HepG2 (cell line): ENCODE data around the gene DEPDC5. TPM values are rescaled to one million over a fixed set of nuclear protein-coding genes. Genes with fewer than 3 reads are reported as not detected.

Experiments used
- ARID4A ChIP-seq: sonication (generic); formaldehyde crosslinking; IDR thresholded peaks from 2 replicates; pipeline ENCODE4 v1.5.0; 2020; ENCODE audit warnings: mild to moderate bottlenecking, missing genetic modification reagents, borderline replicate concordance
- CBFB ChIP-seq: sonication (generic); formaldehyde crosslinking; IDR thresholded peaks from 2 replicates; pipeline ENCODE4 v1.4.0; 2020; ENCODE audit warnings: missing genetic modification reagents
- EED ChIP-seq: sonication (generic); formaldehyde crosslinking; IDR thresholded peaks from 2 replicates; pipeline ENCODE4 v1.5.0; 2020; ENCODE audit warnings: mild to moderate bottlenecking, missing genetic modification reagents
- ELK4 ChIP-seq: sonication (generic); formaldehyde crosslinking; IDR thresholded peaks from 2 replicates; pipeline ENCODE4 v1.9.0; 2021; ENCODE audit warnings: missing genetic modification reagents, borderline replicate concordance
- HOXA9 ChIP-seq: sonication (generic); formaldehyde crosslinking; IDR thresholded peaks from 2 replicates; pipeline ENCODE4 v1.8.1; 2022; ENCODE audit warnings: missing genetic modification reagents, mild to moderate bottlenecking, moderate library complexity, borderline replicate concordance
- JUNB ChIP-seq: sonication (generic); formaldehyde crosslinking; IDR thresholded peaks from 2 replicates; pipeline ENCODE4 v1.8.0; 2022; ENCODE audit warnings: missing genetic modification reagents, mild to moderate bottlenecking, borderline replicate concordance
- KAT2B ChIP-seq: fragments of 150-350 bp; IDR thresholded peaks from 2 replicates; pipeline ENCODE4 v1.6.1; 2014; ENCODE audit warnings: low read depth, low read length, borderline replicate concordance
- KMT2A ChIP-seq: sonication (generic); formaldehyde crosslinking; IDR thresholded peaks from 2 replicates; pipeline ENCODE4 v1.4.0; 2020; ENCODE audit warnings: missing genetic modification reagents
- MIER2 ChIP-seq: IDR thresholded peaks from 2 replicates; pipeline ENCODE4 v1.6.1; 2016; ENCODE audit warnings: missing biosample characterization, missing genetic modification reagents
- NFYC ChIP-seq: IDR thresholded peaks from 2 replicates; pipeline ENCODE4 v1.6.1; 2016; ENCODE audit warnings: missing genetic modification reagents, missing compliant biosample characterization
- SATB2 ChIP-seq: sonication (generic); formaldehyde crosslinking; IDR thresholded peaks from 2 replicates; pipeline ENCODE4 v1.5.0; 2020; ENCODE audit warnings: missing genetic modification reagents
- SP1 ChIP-seq, 2 experiments: fragments of 450-650 bp in 1 of 2; sonication (generic) in 1 of 2; formaldehyde crosslinking in 1 of 2; IDR thresholded peaks; 2 replicates each; pipeline versions ENCODE4 v1.4.0 to v1.6.1; 2016 to 2020; ENCODE audit warnings: missing genetic modification reagents in 1 of 2
- SP4 ChIP-seq: sonication (generic); formaldehyde crosslinking; IDR thresholded peaks from 2 replicates; pipeline ENCODE4 v1.8.1; 2023; ENCODE audit warnings: mild to moderate bottlenecking, missing genetic modification reagents
- ZNF296 ChIP-seq: sonication (generic); formaldehyde crosslinking; conservative IDR thresholded peaks from 2 replicates; pipeline ENCODE4 v1.5.0; 2020; ENCODE audit warnings: mild to moderate bottlenecking, missing genetic modification reagents
- ZNF432 ChIP-seq: sonication (generic); formaldehyde crosslinking; IDR thresholded peaks from 2 replicates; pipeline ENCODE4 v1.5.0; 2020; ENCODE audit warnings: missing genetic modification reagents, mild to moderate bottlenecking, borderline replicate concordance
- ZNF496 ChIP-seq: sonication (generic); formaldehyde crosslinking; IDR thresholded peaks from 2 replicates; pipeline ENCODE4 v1.8.1; 2023; ENCODE audit warnings: mild to moderate bottlenecking, moderate library complexity, missing genetic modification reagents; ENCODE audit not compliant: insufficient replicate concordance
- ZNF572 ChIP-seq: sonication (generic); formaldehyde crosslinking; IDR thresholded peaks from 2 replicates; pipeline ENCODE4 v1.5.1; 2020; ENCODE audit warnings: mild to moderate bottlenecking, missing genetic modification reagents
- ZNF740 ChIP-seq: sonication (generic); formaldehyde crosslinking; IDR thresholded peaks from 2 replicates; pipeline ENCODE4 v1.4.0; 2020; ENCODE audit warnings: missing genetic modification reagents
- ZNF777 ChIP-seq: sonication (generic); formaldehyde crosslinking; IDR thresholded peaks from 2 replicates; pipeline ENCODE4 v1.4.0; 2020; ENCODE audit warnings: missing genetic modification reagents
- ZNF790 ChIP-seq: sonication (generic); formaldehyde crosslinking; IDR thresholded peaks from 2 replicates; pipeline ENCODE4 v1.8.0; 2022; ENCODE audit warnings: missing genetic modification reagents, mild to moderate bottlenecking, borderline replicate concordance
- ZSCAN21 ChIP-seq: sonication (generic); formaldehyde crosslinking; IDR thresholded peaks from 2 replicates; pipeline ENCODE4 v1.8.0; 2022; ENCODE audit warnings: mild to moderate bottlenecking, missing genetic modification reagents, moderate library complexity, borderline replicate concordance
- polyA plus RNA-seq, 8 experiments: library from polyadenylated mRNA; depleted of rRNA in 3 of 8; stranded (reverse) in 7 of 8; unstranded in 1 of 8; fragments of >200 nt; fragmentation: Illumina TruSeq in 4 of 8; extraction: Trizol in 4 of 8; gene quantifications; 2 replicates each; pipeline versions ENCODE4 v1.2.1 to v1.2.3, GENCODE V29; 2011 to 2016; ENCODE audit warnings: low read depth in 4 of 8, missing spikeins in 1 of 8, mixed read lengths in 1 of 8; ENCODE audit not compliant: insufficient read depth in 1 of 8
- total RNA-seq, 5 experiments: library from RNA; depleted of rRNA; stranded (reverse); fragments of >200 nt; fragmentation: Illumina TruSeq; extraction: Trizol; gene quantifications; 2 replicates each; pipeline ENCODE4 v1.2.3, GENCODE V29; 2016; ENCODE audit warnings: low read depth in 1 of 5
- TF ChIP-seq, protein P1 (sequence below): sonication (generic); formaldehyde crosslinking; IDR thresholded peaks from 2 replicates; pipeline ENCODE4 v1.5.0; 2020; ENCODE audit warnings: missing genetic modification reagents

DEPDC5 gene
- total and polyA plus RNA-seq, 2 of the 13 experiments (the other 11 are each of a cell fraction or from before 2014, with no cell fraction given): 9.8 to 12.4 TPM

DNA sequence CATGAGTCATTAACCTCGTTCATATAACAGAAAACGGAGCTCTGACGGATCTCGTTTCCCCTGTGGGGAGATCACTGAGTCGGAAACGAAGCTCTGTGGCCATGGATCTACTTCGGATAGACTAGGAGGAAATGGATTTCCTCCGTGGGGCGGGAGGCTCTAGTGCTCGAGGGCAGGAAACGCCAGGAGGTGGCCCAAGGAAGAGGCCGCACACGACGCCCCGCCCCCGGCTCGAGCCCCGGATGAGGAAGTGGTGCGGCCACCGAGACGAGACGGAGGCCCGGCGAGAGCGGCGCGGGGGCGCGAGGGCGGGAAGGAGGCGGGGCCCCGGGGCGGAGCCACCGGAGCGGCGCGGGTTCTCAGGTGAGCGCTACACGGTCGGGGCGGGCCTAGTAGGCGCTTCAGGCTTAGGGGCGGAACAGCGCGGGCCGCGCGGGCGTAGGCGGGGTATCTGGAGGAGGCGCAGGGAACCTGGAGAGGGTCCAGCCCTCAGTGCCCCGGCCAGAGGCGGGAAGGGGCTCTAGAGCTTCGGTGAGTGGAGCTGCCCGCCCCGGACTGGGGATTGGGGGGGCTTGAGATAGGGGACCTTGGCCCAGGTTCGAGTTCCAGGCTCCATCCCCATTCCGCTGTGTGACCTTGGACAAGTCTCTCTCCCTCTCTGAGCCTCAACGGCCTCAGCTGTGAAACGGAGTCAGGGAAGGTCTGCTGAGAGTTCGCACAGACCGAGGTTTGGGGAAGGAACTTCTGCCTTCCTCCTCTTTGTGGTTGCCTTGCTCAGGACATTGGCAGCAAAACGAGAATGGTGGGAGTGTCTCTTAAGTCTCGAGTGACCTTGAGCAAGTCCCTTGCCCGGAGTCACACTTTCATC is at the start of gene DEPDC5 (continued):
- peak; percentile 78; the same call in 1 of the 2 replicates for TF ChIP-seq ARID4A
- TF ChIP-seq SATB2 (CRISPR knock-in tag): no peak
- TF ChIP-seq KAT2B: no peak
- no peak for TF ChIP-seq ZNF296
- TF ChIP-seq ZNF572 (CRISPR knock-in tag): no peak
- TF ChIP-seq, protein P1, sequence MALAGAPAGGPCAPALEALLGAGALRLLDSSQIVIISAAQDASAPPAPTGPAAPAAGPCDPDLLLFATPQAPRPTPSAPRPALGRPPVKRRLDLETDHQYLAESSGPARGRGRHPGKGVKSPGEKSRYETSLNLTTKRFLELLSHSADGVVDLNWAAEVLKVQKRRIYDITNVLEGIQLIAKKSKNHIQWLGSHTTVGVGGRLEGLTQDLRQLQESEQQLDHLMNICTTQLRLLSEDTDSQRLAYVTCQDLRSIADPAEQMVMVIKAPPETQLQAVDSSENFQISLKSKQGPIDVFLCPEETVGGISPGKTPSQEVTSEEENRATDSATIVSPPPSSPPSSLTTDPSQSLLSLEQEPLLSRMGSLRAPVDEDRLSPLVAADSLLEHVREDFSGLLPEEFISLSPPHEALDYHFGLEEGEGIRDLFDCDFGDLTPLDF (CRISPR knock-in tag): peak; percentile 76
- TF ChIP-seq ZNF740 (CRISPR knock-in tag): peak; percentile 49; the same call in 1 of the 2 replicates
- no peak for TF ChIP-seq ELK4 (CRISPR knock-in tag)
- TF ChIP-seq SP4: peak; percentile 97
- TF ChIP-seq CBFB (CRISPR knock-in tag): peak; percentile 67; the same call in 1 of the 2 replicates
- no peak for TF ChIP-seq SP1 (IDR thresholded peaks at IDR 0.05)
- peak; percentile 93 for TF ChIP-seq SP1 (CRISPR knock-in tag; IDR thresholded peaks at IDR 0.05)
- no peak for TF ChIP-seq NFYC (CRISPR knock-in tag)
- no peak for TF ChIP-seq EED (CRISPR knock-in tag)
- peak; percentile 36; the same call in 1 of the 2 replicates for TF ChIP-seq ZSCAN21
- no peak for TF ChIP-seq JUNB (CRISPR knock-in tag)
- TF ChIP-seq KMT2A (CRISPR knock-in tag): peak; percentile 45; the same call in 1 of the 2 replicates
- no peak for TF ChIP-seq HOXA9
- no peak for TF ChIP-seq MIER2 (CRISPR knock-in tag)
- TF ChIP-seq ZNF432 (CRISPR knock-in tag): no peak
- TF ChIP-seq ZNF790 (CRISPR knock-in tag): 0 out of 2 replicates have a peak, but pooled peaks have one; percentile 53
- TF ChIP-seq ZNF777: peak; percentile 64
- no peak for TF ChIP-seq ZNF496 (CRISPR knock-in tag)
